NOMO-1 treated with dmso at 0.1 percent for 144 hours (cell line): Measurements from ENCODE around the gene CD83.

Experiments used
- DNase-seq: peaks from one replicate; lab custom pipeline; 2025; ENCODE audit not compliant: unreplicated experiment; lab: John Stamatoyannopoulos, UW

Gene CD83

GRCh38 chr6:14123386-14124111 lies 6.0 kb downstream of the CD83 start:
- peak; percentile 20 for DNase-seq

- no peak for DNase-seq
These were observed 7.8 kb downstream of the CD83 start for GRCh38 chr6:14125346-14125745.

DNA sequence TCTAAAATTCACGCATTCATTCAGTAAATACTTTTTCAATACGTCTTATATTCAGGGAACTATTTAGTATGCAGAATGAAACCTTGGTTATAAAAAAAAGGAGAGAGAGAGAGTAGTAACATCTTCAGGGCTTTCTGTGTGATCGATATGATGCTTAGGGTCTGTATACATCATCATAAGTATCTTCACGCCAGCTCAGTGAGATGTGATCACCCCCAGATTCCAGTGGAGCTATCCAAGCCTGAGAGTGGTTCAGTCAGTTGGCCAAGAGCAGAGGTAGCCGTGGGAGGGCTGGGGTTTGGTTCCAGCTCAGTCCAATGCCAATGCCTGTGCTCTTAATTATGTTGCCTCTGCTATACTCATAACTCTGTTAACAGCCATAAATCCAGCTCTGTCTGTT lies 8.6 kb downstream of the CD83 start:
- DNase-seq = no peak

- DNase-seq = no peak
These were observed 10.0 kb downstream of the CD83 start for GRCh38 chr6:14127611-14128010.

DNA sequence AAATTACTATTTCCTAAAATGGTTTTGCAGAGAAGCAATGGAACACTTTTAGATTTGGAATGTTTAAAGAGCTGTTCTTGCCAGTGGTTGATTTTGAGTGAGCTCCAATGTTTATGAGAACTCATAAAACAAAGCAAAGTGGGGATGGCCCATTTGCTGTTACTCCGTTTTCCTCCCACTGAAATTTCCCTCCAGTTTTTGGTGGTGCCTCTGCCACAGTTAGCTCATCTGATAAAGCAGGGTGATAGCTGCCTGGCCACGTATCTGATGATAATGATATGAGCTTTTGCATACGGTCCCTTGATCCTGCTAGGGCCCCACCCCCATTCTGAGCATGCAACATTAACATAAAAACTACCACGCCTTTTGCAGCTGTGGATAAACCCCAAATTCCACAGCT lies 10.4 kb downstream of the CD83 start:
- DNase-seq = no peak

- DNase-seq = no peak
These were observed 11.2 kb downstream of the CD83 start for GRCh38 chr6:14128746-14129145.

DNA sequence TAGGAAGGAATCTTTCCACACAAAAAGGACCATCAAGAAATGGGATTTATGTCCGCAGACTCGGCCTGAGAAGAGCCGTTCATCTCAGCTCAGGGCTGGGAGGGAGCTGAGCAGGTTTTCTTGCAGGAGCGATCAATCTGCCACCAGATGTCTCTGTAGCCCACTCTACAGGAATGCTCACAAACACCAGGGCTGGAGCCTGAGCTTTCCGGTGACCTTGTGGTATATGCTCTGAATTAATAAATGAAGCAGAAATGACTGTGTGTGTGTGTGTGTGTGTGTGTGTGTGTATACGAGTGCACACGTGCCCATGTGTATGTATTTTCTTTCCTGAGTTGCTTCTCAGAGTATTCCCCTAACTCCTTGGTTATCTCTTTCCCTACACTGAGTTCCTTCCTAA lies 12.0 kb downstream of the CD83 start:
- peak; percentile 2 for DNase-seq

DNA sequence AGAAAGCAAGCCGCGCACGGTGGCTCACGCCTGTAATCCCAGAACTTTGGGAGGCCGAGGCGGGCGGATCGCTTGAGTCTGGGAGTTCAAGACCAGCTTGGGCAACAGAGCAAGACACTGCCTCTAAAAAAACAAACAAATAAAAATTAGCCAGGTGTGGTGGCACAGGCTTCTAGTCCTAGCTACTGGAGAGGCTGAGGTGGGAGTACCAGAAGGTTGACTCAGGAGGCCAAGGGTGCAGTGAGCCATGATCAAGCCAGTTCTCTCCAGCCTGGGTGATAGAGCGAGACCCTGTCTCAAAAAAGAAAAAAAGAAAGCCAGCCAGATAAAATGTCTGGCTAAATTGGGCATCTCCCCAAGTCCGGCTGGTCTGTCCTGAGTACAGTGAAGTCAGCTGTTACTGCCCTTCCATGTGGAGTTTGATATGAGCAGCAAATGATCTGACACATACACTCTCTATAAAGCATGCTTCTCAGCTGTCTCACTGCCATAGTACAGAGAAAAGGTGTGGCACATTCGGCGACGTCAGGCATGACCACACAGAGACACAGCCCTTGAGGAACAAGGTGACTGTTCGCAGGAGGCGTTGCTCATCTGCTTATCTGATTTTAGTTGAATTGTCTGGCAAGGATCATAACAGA lies 13.0 kb downstream of the CD83 start:
- DNase-seq = no peak

DNA sequence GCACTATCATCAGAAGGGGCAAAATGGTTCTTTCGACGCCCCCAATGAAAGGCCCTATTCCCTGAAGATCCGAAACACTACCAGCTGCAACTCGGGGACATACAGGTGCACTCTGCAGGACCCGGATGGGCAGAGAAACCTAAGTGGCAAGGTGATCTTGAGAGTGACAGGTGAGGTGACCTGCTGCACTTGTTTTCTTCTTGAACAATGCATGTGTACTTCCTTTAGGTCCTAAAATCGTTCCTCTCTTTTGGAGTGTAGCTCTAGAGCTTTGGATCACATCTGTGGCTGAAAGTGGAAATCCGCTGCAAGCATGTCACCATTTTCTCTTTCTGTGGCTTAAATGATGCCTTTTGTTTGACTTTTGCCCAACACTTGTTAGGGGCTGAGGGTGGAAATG lies 14.0 kb downstream of the CD83 start:
- no peak for DNase-seq

GRCh38 chr6:14132244-14132920 lies 14.8 kb downstream of the CD83 start:
- no peak for DNase-seq

DNA sequence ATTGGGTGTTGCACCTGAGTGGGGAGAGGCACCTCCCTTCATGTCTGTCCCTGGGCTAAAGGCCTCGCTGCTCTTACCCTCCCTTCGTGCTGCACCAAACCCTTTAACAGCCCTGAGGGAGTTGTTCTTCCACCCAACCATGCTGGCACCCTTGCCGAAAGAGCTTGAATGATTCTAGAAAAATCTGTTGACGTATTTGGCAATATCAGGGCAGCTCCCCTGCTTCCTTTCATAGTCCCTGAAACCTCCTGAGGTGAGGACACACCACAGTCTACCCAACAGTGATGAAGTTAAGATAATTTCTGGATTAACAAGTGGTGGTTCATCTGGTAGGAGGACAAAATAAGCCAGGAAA lies 15.3 kb downstream of the CD83 start:
- no peak for DNase-seq

- DNase-seq = no peak
These were observed 16.8 kb downstream of the CD83 start for GRCh38 chr6:14134211-14134910.

GRCh38 chr6:14135893-14136539 lies 18.4 kb downstream of the CD83 start:
- DNase-seq = no peak

- no peak for DNase-seq
These were observed 21.2 kb downstream of the CD83 start for GRCh38 chr6:14138701-14139215.

- DNase-seq = no peak
These were observed 23.9 kb downstream of the CD83 start for GRCh38 chr6:14141351-14142062.

DNA sequence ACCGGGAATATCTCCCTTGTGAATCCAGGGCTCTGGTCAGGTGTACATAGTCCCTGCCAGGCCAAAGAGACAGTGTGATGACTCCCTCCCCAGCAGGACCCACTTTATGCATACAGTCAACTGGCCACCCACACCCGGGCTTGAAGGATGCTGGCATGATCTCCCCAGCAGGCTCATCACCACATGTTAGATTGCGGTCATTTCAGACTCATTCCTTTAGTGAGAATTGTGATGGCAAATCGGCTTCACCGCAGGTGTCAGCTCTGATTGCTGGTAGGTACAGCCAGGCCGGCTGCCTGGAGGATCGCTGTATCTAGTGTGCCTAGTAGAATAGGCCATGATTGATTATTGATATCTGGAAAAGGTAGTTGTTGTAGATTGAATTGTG lies 24.5 kb downstream of the CD83 start:
- no peak for DNase-seq

- no peak for DNase-seq
These were observed 25.1 kb downstream of the CD83 start for GRCh38 chr6:14142511-14143223.

DNA sequence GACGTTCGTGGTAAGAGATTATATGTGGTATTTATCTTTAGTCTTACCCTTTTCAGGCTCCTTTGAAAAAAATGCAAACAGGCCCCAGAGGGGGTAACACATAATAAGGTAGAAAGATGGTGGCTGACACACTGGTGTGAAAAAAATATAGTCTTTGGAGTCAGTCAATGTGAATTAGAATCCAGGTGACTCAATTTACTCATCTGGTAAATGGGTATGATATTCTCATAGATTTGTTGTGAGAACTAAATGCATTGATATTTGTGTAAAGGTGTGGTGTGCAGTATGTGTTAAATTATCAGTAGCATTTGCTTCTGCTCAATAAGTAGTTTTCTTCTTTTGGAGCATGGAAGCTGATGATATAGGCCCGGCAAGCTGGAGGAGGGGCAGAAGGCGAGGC lies 25.7 kb downstream of the CD83 start:
- no peak for DNase-seq

- peak; percentile 33 for DNase-seq
These were observed 27.1 kb downstream of the CD83 start for GRCh38 chr6:14144678-14145113.
